Right atrium auricular region (tissue), 2 donors: ENCODE results near the gene GSTM5. TPM values are rescaled to one million over a fixed set of nuclear protein-coding genes. Genes with fewer than 3 reads are reported as not detected.
"Not testable (repeated sequence)": the region's sequence is repeated elsewhere in the genome, so short reads cannot be mapped to it uniquely, and the experiment has no call there.

Experiments
- DNase-seq: peaks from one replicate; pipeline ENCODE4 v3.0.0-alpha.2; 2019; ENCODE audit warnings: low spot score
- H3K27ac ChIP-seq, 2 donors: fragments of 200-600 bp; sonication (generic); 1 replicate in 1 of 2; 2 replicates in 1 of 2; pipeline ENCODE4 v1.5.1; 2016 to 2019
- H3K27me3 ChIP-seq, 2 donors: fragments of 200-600 bp; sonication (generic); one replicate each; pipeline versions ENCODE4 v1.5.1 to v1.6.0; 2017 to 2019
- H3K36me3 ChIP-seq: fragments of 200-600 bp; sonication (generic); one replicate; pipeline ENCODE4 v1.5.1; 2016
- H3K4me1 ChIP-seq, 2 donors: fragments of 200-600 bp; sonication (generic); one replicate each; pipeline versions ENCODE4 v1.5.1 to v1.6.0; 2017 to 2019
- H3K4me3 ChIP-seq, 2 donors: fragments of 200-600 bp; sonication (generic); 1 replicate in 1 of 2; 2 replicates in 1 of 2; pipeline ENCODE4 v1.5.1; 2017 to 2019; ENCODE audit warnings: mild to moderate bottlenecking in 1 of 2, moderate library complexity in 1 of 2
- H3K9me3 ChIP-seq, 2 donors: fragments of 200-600 bp; sonication (generic); one replicate each; pipeline ENCODE4 v1.5.1; 2019
- CTCF ChIP-seq, 2 donors: fragments of 200-600 bp; sonication (generic); IDR thresholded peaks; one replicate each; pipeline ENCODE4 v1.5.1; 2019; ENCODE audit warnings: antibody characterized with exemption in 2 of 2
- total RNA-seq, 2 donors: library from RNA; depleted of rRNA; stranded (reverse); fragments of >200 nt; gene quantifications; one replicate each; pipeline ENCODE4 v1.1.0, GENCODE V29; 2016

Gene GSTM5
- 1 to 10 TPM; 2.8 to 3.6 TPM for total RNA-seq

- peak within 1 kb of the TSS; percentile 22 to 25 for H3K4me3 ChIP-seq
- H3K27me3 ChIP-seq, H3K36me3 ChIP-seq, H3K4me1 ChIP-seq, DNase-seq: not testable (repeated sequence)
- peak within 1 kb of the TSS in 1 of 2 donors; percentile 3 for H3K27ac ChIP-seq
- H3K9me3 ChIP-seq, result peaks cover 0 to 13% of the 10 kb centered on the region in 2 donors
These were observed at the start of gene GSTM5 for GRCh38 chr1:109711593-109712320. TSS of gene GSTM5 (plus strand) at chr1:109712251. CDS start at chr1:109712313, 62 bp downstream.

DNA sequence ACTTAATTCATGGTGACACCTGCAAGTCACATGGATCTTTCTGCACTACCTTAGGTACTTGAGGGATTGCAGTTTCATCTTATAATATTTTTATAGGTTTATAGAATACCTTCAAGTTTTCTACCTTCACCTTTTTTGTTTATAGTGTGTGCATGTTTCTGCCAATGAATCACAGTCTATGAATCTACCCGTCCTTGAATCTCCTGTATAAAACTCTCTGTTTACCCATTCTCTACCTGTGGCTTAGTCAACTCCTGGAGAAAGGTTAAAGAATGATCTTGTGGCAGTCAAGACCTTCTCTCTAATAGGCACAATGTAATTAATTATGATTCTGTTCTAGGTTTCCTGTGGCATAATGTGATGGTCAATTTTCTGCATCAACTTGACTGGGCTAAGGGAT is 47.4 kb upstream of the GSTM5 start:
- no peak overlapping the region for H3K27ac ChIP-seq
- TF ChIP-seq CTCF (IDR thresholded peaks at IDR 0.05), result no peak
- no peak for DNase-seq
- peaks cover 15% of the 10 kb centered on the region for H3K36me3 ChIP-seq
- H3K4me3 ChIP-seq, result no peak overlapping the region
- no peaks in the 10 kb centered on the region for H3K4me1 ChIP-seq
- no peaks in the 10 kb centered on the region for H3K27me3 ChIP-seq
- H3K9me3 ChIP-seq, result no peaks in the 10 kb centered on the region

- Histone ChIP-seq H3K27ac (peak within 1 kb of the TSS; percentile 53 to 67), H3K9me3 (no peaks in the 10 kb centered on the region), H3K27me3 (no peaks in the 10 kb centered on the region), H3K4me3 (peak within 1 kb of the TSS; percentile 49 to 67), H3K36me3 (no peaks in the 10 kb centered on the region), H3K4me1 (no peaks in the 10 kb centered on the region)
- TF ChIP-seq CTCF (IDR thresholded peaks at IDR 0.05), result no peak
- DNase-seq, result peak; percentile 94
These were observed 44.5 kb upstream of the GSTM5 start, which contains the start of gene GSTM2 for GRCh38 chr1:109667452-109668122. TSS of gene GSTM2 (plus strand) at chr1:109668057. CDS start at chr1:109668116, 59 bp downstream.

GRCh38 chr1:109668123-109668775 is 43.8 kb upstream of the GSTM5 start:
- peak overlapping the region; percentile 53 to 67 for H3K27ac ChIP-seq
- H3K36me3 ChIP-seq, result no peaks in the 10 kb centered on the region
- H3K9me3 ChIP-seq, result no peaks in the 10 kb centered on the region
- no peak for TF ChIP-seq CTCF (IDR thresholded peaks at IDR 0.05)
- DNase-seq, result no peak
- H3K27me3 ChIP-seq, result no peaks in the 10 kb centered on the region
- H3K4me1 ChIP-seq, result no peaks in the 10 kb centered on the region
- peak overlapping the region; percentile 49 to 67 for H3K4me3 ChIP-seq

- DNase-seq, result no peak
- no peak overlapping the region for H3K27ac ChIP-seq
These were observed 42.7 kb upstream of the GSTM5 start for GRCh38 chr1:109669246-109669948.

DNA sequence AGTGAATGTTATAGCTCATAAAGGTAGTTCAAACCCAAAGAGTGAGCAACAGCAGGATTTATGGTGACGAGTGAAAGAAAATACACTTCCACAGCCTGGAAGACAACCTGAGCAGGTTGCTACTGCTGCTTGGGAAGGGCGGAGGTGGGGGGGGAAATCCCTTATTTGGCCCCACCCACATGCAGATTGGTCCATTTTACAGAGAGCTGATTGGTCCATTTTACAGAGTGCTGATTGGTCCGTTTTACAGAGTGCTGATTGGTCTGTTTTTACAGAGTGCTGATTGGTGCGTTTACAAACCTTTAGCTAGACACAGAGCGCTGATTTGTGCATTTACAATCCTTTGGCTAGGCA is 42.1 kb upstream of the GSTM5 start:
- H3K4me1 ChIP-seq, H3K36me3 ChIP-seq, H3K27me3 ChIP-seq, H3K4me3 ChIP-seq, H3K9me3 ChIP-seq, H3K27ac ChIP-seq, DNase-seq: not testable (repeated sequence)

More at GRCh38 chr1:109669246-109669948, 42.7 kb upstream of the GSTM5 start:
- no peaks in the 10 kb centered on the region for H3K4me1 ChIP-seq
- H3K9me3 ChIP-seq, result no peaks in the 10 kb centered on the region
- TF ChIP-seq CTCF (IDR thresholded peaks at IDR 0.05), result no peak
- no peak overlapping the region for H3K4me3 ChIP-seq
- H3K36me3 ChIP-seq, result no peaks in the 10 kb centered on the region
- H3K27me3 ChIP-seq, result no peaks in the 10 kb centered on the region
